GM18951 (cell line): ENCODE results near the gene ENPEP.
A peak's percentile ranks its signal among the peaks of the same experiment; 100 is the strongest.

Experiments
- POLR2A ChIP-seq: IDR thresholded peaks from 4 replicates; pipeline ENCODE4 v1.6.1; 2011; ENCODE audit warnings: mild to moderate bottlenecking; ENCODE audit not compliant: insufficient read length, insufficient read depth; ENCODE audit errors: extremely low read depth
- in situ Hi-C: fragments of 300-500 bp; cut with MboI; formaldehyde crosslinking; loops from one replicate; pipeline ENCODE4 v1.12.0; 2022; ENCODE audit warnings: low sequenced_read_pairs, mixed read lengths, inconsistent platforms; ENCODE audit not compliant: unreplicated experiment

The ENPEP gene

DNA sequence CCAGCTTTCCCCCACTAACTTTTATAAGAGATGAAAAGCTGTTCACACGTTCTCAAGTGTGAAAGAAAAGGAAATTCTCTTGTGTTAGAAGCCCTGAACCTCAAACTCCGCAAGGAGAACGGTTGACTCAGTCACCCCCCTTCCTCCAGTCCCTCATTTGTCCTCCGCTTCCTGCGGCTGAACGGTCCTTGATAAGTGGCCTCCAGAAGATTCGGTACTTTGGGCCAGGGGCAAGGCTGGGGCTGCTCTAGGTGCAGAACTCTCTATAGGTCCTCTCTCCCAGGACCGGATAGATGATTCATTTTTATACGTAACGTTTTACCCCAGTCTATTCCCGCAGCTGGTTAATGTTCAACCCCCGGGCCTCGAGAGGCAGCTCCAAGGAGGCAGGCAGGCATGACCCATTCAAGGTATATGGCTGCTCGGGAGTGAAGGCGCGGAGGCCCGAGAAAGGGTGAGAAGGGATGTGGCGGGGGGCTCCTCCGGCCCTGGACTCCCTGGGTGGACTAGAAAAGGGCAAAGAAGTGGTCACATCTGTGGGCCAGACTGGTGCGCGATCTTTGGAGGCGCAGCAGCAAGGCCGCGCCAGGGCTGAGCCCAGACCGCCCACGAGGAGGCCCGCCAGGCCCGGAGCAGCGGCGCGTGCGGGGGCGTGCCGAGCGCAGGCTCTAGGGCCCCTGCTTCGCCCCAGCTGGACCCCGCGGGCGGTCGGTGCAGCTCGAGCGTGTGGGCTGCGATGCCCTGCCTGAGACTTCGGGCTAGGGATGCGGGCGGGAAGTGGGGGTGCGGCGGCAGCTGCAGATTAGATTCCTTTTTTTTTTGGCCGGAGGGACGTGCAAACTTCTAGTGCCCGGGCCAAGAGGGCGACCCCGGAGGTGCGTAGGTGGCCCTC lies 135.2 kb downstream of the ENPEP start:
- peak; percentile 9 for TF ChIP-seq POLR2A
- in situ Hi-C loops, result no loop called here

GRCh38 chr4:110611968-110612447 lies 136.1 kb downstream of the ENPEP start:
- in situ Hi-C loops, result no loop called here
- no peak for TF ChIP-seq POLR2A

DNA sequence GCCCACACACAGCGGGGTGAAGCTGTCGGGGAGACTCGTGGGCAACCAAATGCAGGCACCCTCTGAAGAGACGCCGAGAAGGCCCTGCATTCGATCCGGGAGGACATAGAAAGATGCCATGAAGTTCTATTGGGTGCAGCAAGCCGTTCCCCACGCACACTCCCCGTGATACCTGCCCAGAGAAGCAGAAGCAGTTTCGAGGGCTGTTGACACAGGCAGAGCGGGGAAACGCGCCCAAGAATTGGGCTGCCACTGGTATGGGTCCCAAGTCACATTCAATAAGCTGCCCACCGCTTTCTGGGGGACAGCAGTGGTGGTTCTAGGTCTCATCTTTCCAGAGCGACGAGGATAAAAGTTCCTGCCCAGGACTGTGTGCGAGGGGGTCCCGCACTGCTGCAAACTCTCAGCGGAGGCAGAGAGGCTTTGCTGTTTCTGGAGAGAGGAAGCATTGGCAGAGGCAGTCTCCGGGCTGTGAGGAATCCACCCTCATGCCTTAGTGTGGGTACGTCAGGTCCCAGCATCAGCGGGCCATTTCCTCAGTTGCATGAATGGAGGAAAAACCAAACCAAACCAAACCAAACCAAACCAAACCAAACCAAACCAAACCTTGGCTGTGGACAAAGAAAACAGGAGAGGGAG lies 136.8 kb downstream of the ENPEP start:
- in situ Hi-C loops, result no loop called here
- TF ChIP-seq POLR2A, result no peak

GRCh38 chr4:110613745-110614144 lies 137.8 kb downstream of the ENPEP start:
- in situ Hi-C loops, result no loop called here
- no peak for TF ChIP-seq POLR2A

DNA sequence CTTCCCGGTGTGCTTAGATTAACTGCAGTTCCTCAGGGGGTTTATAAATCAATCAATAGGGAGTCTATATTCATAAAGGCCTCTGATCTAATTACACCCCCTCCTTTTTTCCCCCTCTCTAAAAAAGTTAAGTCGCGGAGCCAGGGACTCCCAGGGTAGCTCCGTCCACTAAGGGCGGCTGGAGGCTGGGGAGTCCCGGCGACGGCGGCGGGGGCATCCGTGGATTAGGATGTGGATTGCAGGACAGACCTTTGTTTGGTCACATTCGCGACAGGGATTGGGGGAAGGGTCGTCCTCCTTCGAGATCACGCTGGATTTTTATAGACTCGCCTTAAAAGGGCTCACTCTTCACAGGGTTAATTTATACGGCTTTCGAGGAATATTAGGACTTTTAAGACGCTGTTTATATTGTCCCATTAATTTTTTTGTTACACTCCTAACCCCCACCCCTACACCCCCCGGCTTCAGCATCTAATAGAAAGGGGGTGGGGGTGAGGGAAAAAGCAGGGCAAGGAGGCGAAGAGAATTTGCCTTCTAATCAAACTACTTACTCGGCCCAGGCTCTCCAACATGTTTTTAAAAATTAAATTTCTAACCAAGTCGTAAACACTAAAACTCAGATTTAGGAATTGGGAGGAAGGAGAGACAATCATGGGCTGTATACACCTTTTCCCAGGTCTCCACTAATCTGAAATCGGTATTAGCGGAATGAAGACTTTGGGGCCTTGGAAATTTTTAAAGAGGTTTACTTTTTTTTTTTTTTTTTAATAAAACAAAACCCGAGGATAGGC lies 138.4 kb downstream of the ENPEP start:
- in situ Hi-C loops, result no loop called here
- TF ChIP-seq POLR2A, result no peak
